Pancreas (tissue), 10 donors: ENCODE results near the gene SYTL3. TPM values are rescaled to one million over a fixed set of nuclear protein-coding genes. Genes with fewer than 3 reads are reported as not detected.

ENCODE experiments used
- ATAC-seq, 4 donors: fragments of 200-7000 bp; cut with Tn5 transposase; one replicate each; pipeline versions ENCODE4 v1.8.0 to v1.9.1; 2020; ENCODE audit warnings: mild to moderate bottlenecking in 4 of 4, moderate library complexity in 4 of 4
- DNase-seq, 6 donors: peaks; one replicate each; pipeline ENCODE4 v3.0.0-alpha.2; 2020
- FAIRE-seq: peaks from 2 replicates; lab custom pipeline; 2012; peaks lifted over from hg19 to GRCh38; lab: Jason Lieb, UNC
- H3K27ac ChIP-seq, 4 donors: fragments of 200-600 bp; sonication (generic); 1 replicate in 3 of 4; 2 replicates in 1 of 4; pipeline versions ENCODE4 v1.5.0 to v1.8.0; 2020
- H3K27me3 ChIP-seq, 4 donors: fragments of 200-600 bp; one replicate each; pipeline ENCODE4 v1.8.0; 2021
- H3K36me3 ChIP-seq, 3 donors: fragments of 200-600 bp; sonication (generic) in 1 of 3; one replicate each; pipeline versions ENCODE4 v1.5.0 to v1.8.0; 2020 to 2021
- H3K4me1 ChIP-seq, 3 donors: fragments of 200-600 bp; one replicate each; pipeline ENCODE4 v1.8.0; 2021
- H3K4me3 ChIP-seq, 4 donors: fragments of 200-600 bp; sonication (generic) in 2 of 4; one replicate each; pipeline versions ENCODE4 v1.5.0 to v1.8.0; 2020 to 2021
- H3K9me3 ChIP-seq, 4 donors: fragments of 200-600 bp; one replicate each; pipeline ENCODE4 v1.8.0; 2021
- WGBS, 2 donors: extraction: QIAGEN DNeasy Blood & Tissue Kit; methylation state at CpG; one replicate each; pipeline ENCODE4 v1.1.7; 2013; 5-methylcytosine and 5-hydroxymethylcytosine counted together
- intact Hi-C, 3 donors: fragments of 100-400 bp; cut with DNase I; formaldehyde crosslinking; loops; one replicate each; pipeline versions ENCODE4 v1.11.1 to v1.14.2; 2022
- polyA plus RNA-seq, 2 donors: library from polyadenylated mRNA; stranded (reverse); fragments of 200-250 nt; gene quantifications; one replicate each; pipeline ENCODE4 v1.2.3, GENCODE V29; 2013
- total RNA-seq, 6 donors: library from RNA; stranded (reverse); fragmentation: NEBNext Ultra II Directional in 4 of 6; extraction: Animal tissue kit (Norgen Biotek cat#: 25700) in 4 of 6; gene quantifications; one replicate each; pipeline versions ENCODE4 v1.2.1 to v1.2.4, GENCODE V29; 2021 to 2023
- TF ChIP-seq, protein P1 (sequence below), 4 donors: fragments of 200-600 bp; sonication (generic) in 3 of 4; IDR thresholded peaks; one replicate each; pipeline versions ENCODE4 v1.5.0 to v1.8.0; 2021; ENCODE audit warnings: antibody characterized with exemption in 4 of 4
- donor health status: healthy with polysubstance abuse.
- donor health status: DM: no; HTN: no; CAD: no; lungs with moderate emphysema.
- donor health status: DM: no; HTN: no; CAD: no.
- donor health status: control.
- donor health status: control.
- donor health status: Bipolar disorder and iron deficiency.
- donor health status: DM: yes; HTN: yes; CAD: no.
- donor health status: DM: no; HTN: no; CAD: no.
- donor health status: DM: no; HTN: no; CAD: no.
- donor health status: DM: yes; HTN: yes; CAD: no.

The SYTL3 gene
- total and polyA plus RNA-seq, 8 donors = 0.28 to 1.9 (median 0.83) TPM

DNA sequence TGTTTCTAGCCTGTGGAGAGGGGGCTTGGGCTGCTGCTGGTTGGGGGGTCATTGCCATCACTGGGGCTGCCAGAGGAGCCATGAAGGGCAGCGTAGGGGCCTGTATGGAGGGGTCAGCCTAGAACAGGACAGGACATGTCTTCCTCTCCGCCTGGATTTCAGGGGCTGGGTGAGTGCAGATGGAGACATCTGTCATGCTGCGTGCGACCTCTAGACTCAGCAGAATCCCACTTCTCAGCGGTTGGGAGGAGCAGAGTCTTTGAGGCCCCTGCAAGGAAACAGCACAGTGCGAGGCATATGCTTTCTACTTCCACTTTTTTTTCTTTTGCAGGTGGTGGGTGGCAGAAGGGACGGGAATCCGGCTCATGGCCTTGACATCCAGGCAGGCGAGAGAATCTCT lies 101.4 kb downstream of the SYTL3 start:
- FAIRE-seq (no peak), DNase-seq (no peak), ATAC-seq (no peak)
- TF ChIP-seq, protein P1, sequence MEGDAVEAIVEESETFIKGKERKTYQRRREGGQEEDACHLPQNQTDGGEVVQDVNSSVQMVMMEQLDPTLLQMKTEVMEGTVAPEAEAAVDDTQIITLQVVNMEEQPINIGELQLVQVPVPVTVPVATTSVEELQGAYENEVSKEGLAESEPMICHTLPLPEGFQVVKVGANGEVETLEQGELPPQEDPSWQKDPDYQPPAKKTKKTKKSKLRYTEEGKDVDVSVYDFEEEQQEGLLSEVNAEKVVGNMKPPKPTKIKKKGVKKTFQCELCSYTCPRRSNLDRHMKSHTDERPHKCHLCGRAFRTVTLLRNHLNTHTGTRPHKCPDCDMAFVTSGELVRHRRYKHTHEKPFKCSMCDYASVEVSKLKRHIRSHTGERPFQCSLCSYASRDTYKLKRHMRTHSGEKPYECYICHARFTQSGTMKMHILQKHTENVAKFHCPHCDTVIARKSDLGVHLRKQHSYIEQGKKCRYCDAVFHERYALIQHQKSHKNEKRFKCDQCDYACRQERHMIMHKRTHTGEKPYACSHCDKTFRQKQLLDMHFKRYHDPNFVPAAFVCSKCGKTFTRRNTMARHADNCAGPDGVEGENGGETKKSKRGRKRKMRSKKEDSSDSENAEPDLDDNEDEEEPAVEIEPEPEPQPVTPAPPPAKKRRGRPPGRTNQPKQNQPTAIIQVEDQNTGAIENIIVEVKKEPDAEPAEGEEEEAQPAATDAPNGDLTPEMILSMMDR (IDR thresholded peaks at IDR 0.05) = no peak
- Histone ChIP-seq H3K9me3 (no peaks in the 10 kb centered on the region), H3K27me3 (no peaks in the 10 kb centered on the region), H3K4me3 (no peak overlapping the region), H3K4me1 (peaks cover 9 to 12% (median 10%) of the 10 kb centered on the region in 3 donors), H3K27ac (no peak overlapping the region), H3K36me3 (no peaks in the 10 kb centered on the region)
- WGBS, 2 donors = 90 to 94% methylated on average over 9 of the region's 9 CpGs
- intact Hi-C loops = no loop called here

DNA sequence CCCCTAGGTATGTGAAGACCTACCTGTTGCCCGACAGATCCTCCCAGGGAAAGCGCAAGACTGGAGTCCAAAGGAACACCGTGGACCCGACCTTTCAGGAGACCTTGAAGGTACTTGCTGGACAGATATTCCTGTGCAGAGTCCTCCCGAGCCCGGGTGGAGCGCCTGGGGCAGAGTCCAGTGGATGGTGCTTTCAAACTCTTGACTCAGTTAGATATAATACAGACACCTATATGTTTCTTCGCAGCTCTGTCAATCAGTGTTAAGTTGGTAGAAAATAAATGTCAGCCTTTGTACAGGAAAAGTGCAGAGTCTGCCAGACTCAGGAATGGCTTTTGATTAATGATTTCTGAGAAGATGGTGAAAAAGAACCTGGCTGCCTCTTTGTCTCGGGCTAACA lies 102.1 kb downstream of the SYTL3 start:
- intact Hi-C loops = no loop called here
- Histone ChIP-seq H3K4me1 (peaks cover 9 to 12% (median 10%) of the 10 kb centered on the region in 3 donors), H3K4me3 (no peak overlapping the region), H3K27me3 (no peaks in the 10 kb centered on the region), H3K27ac (peak overlapping the region in 1 of 4 donors; percentile 4), H3K36me3 (no peaks in the 10 kb centered on the region), H3K9me3 (no peaks in the 10 kb centered on the region)
- 13 to 17% methylated on average over 9 of the region's 9 CpGs for WGBS, 2 donors
- no peak for DNase-seq
- ATAC-seq = peak in 3 of 4 donors; percentile 61 to 77 (median 62)
- no peak for FAIRE-seq
- TF ChIP-seq, protein P1 (IDR thresholded peaks at IDR 0.05) = no peak

DNA sequence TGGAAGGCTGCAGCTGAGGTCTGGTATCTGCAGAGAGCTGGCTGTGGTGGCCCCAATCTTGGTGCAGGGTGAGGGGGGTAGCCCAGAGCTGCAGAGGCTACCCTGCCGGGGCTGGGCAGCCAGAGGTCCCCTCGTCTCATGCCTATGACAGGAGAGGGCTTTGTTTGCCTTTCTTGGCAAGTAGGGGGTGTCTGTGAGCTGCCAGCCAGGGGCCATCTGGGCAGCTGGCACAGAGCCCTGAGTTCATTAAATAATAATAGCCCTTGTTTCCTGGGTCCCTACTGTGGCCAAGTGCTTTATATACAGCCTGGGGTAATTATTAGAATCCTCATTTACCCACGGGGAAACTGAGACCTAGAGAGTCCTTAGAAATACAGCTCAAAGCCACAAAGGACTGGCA lies 102.8 kb downstream of the SYTL3 start:
- Histone ChIP-seq H3K36me3 (no peaks in the 10 kb centered on the region), H3K4me3 (no peak overlapping the region), H3K27me3 (no peaks in the 10 kb centered on the region), H3K4me1 (peaks cover 9 to 12% (median 10%) of the 10 kb centered on the region in 3 donors), H3K9me3 (no peaks in the 10 kb centered on the region), H3K27ac (no peak overlapping the region)
- WGBS, 2 donors = 7 to 17% methylated on average over 3 of the region's 3 CpGs
- TF ChIP-seq, protein P1 (IDR thresholded peaks at IDR 0.05) = no peak
- intact Hi-C loops = no loop called here
- no peak for FAIRE-seq
- DNase-seq = peak in 3 of 6 donors; percentile 47 to 52 (median 48)
- peak; percentile 65 to 87 (median 82) for ATAC-seq

DNA sequence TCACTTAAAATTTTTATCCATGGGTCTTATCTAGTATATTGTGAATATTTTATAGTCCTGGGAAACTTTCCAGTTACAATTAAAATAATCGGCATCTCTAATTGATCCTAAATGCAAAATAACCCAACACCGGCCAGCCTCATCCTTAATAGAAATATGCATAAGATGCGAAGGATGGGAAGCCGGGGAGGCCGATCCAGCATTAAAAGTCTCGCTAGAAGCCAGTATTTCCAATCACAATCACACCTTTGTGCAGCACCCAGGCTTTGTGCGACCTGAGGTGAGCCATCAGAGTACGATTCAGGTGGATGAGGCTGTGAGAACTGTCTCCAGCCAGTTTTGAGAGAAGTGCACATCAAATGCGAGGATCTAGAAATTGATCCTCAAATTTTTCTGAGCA lies 104.0 kb downstream of the SYTL3 start:
- Histone ChIP-seq H3K36me3 (no peaks in the 10 kb centered on the region), H3K9me3 (no peaks in the 10 kb centered on the region), H3K4me1 (peaks cover 9 to 12% (median 10%) of the 10 kb centered on the region in 3 donors), H3K27me3 (no peaks in the 10 kb centered on the region), H3K27ac (no peak overlapping the region), H3K4me3 (no peak overlapping the region)
- no peak for DNase-seq
- 86 to 91% methylated on average over 9 of the region's 9 CpGs for WGBS, 2 donors
- TF ChIP-seq, protein P1 (IDR thresholded peaks at IDR 0.05) = no peak
- no peak for FAIRE-seq
- no peak for ATAC-seq
- intact Hi-C loops = no loop called here

DNA sequence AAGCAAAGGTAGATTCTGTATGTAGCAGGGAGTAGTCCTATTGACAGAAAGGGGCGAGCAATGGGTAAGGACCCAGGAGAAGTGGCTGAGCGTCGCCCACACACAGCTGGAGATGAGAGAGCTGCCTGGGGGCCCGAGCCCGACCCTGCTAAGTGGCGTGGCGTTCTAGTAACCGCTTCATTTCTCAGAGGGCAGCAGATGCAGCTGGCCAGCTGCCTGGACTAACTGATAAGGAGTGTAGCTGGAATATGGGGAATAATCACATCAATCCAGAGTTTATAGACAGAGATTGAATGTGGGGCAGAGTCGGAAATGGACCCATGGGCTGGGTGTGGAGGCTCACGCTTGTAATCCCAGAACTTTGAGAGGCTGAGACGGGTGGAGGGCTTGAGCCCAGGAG lies 104.9 kb downstream of the SYTL3 start:
- 72 to 80% methylated on average over 11 of the region's 11 CpGs for WGBS, 2 donors
- no peaks in the 10 kb centered on the region for H3K27me3 ChIP-seq
- no peak for DNase-seq
- no peak overlapping the region for H3K27ac ChIP-seq
- FAIRE-seq = no peak
- no peak overlapping the region for H3K4me3 ChIP-seq
- no peak for ATAC-seq
- H3K4me1 ChIP-seq = peaks cover 9 to 12% (median 10%) of the 10 kb centered on the region in 3 donors
- no peaks in the 10 kb centered on the region for H3K36me3 ChIP-seq
- TF ChIP-seq, protein P1 (IDR thresholded peaks at IDR 0.05) = no peak
- no peaks in the 10 kb centered on the region for H3K9me3 ChIP-seq
- intact Hi-C loops = no loop called here
